ENCODE measurements around the gene CNTN6. TPM values are rescaled to one million over a fixed set of nuclear protein-coding genes. Genes with fewer than 3 reads are reported as not detected.

CNTN6 gene
- total RNA-seq, 2 experiments from 2014 or later: not detected

GRCh38 chr3:1179146-1179545 lies 86.3 kb downstream of the CNTN6 start:
- Mint-ChIP-seq H3K4me3 (no peak overlapping the region), H3K4me1 (ENCODE audit: low read depth) (no peaks in the 10 kb centered on the region), H3K27ac (no peak overlapping the region), H3K36me3 (ENCODE audit: low read depth) (no peaks in the 10 kb centered on the region), H3K27me3 (no peaks in the 10 kb centered on the region), H3K9me3 (peaks cover 5% of the 10 kb centered on the region)
- DNase-seq (no peak), ATAC-seq (no peak)
- intact Hi-C loops (cut with micrococcal nuclease): no loop called here
- POLR2A ChIA-PET: no interaction called here
- no peak for TF ChIP-seq CTCF (IDR thresholded peaks at IDR 0.05)
- CTCF ChIA-PET: no interaction called here

GRCh38 chr3:1183320-1184048 lies 90.7 kb downstream of the CNTN6 start:
- peaks cover 4% of the 10 kb centered on the region for H3K9me3 Mint-ChIP-seq
- DNase-seq (no peak), ATAC-seq (no peak)
- H3K27me3 Mint-ChIP-seq: no peaks in the 10 kb centered on the region
- no peaks in the 10 kb centered on the region for H3K36me3 Mint-ChIP-seq (ENCODE audit: low read depth)
- intact Hi-C loops (cut with micrococcal nuclease): no loop called here
- ChIA-PET CTCF (no interaction called here), POLR2A (no interaction called here)
- no peak overlapping the region for H3K4me3 Mint-ChIP-seq
- H3K4me1 Mint-ChIP-seq (ENCODE audit: low read depth): no peaks in the 10 kb centered on the region
- no peak overlapping the region for H3K27ac Mint-ChIP-seq
- no peak for TF ChIP-seq CTCF (IDR thresholded peaks at IDR 0.05)

- Mint-ChIP-seq H3K4me3 (no peak overlapping the region), H3K4me1 (ENCODE audit: low read depth) (no peaks in the 10 kb centered on the region), H3K27me3 (no peaks in the 10 kb centered on the region), H3K36me3 (ENCODE audit: low read depth) (no peaks in the 10 kb centered on the region), H3K27ac (no peak overlapping the region), H3K9me3 (no peaks in the 10 kb centered on the region)
- no peak for DNase-seq
- no peak for ATAC-seq
- ChIA-PET POLR2A (no interaction called here), CTCF (no interaction called here)
- intact Hi-C loops (cut with micrococcal nuclease): no loop called here
- TF ChIP-seq CTCF (IDR thresholded peaks at IDR 0.05): no peak
Measured at GRCh38 chr3:1190569-1190968, 97.7 kb downstream of the CNTN6 start.

- Mint-ChIP-seq H3K9me3 (no peaks in the 10 kb centered on the region), H3K27ac (no peak overlapping the region), H3K27me3 (no peaks in the 10 kb centered on the region), H3K4me1 (ENCODE audit: low read depth) (no peaks in the 10 kb centered on the region), H3K4me3 (no peak overlapping the region), H3K36me3 (ENCODE audit: low read depth) (no peaks in the 10 kb centered on the region)
- POLR2A ChIA-PET: no interaction called here
- DNase-seq (no peak), ATAC-seq (no peak)
- intact Hi-C loops (cut with micrococcal nuclease): no loop called here
- no peak for TF ChIP-seq CTCF (IDR thresholded peaks at IDR 0.05)
- CTCF ChIA-PET: no interaction called here
Measured at GRCh38 chr3:1191026-1191425, 98.2 kb downstream of the CNTN6 start.

- CTCF ChIA-PET: no interaction called here
- H3K27ac Mint-ChIP-seq: no peak overlapping the region
- TF ChIP-seq CTCF (IDR thresholded peaks at IDR 0.05): no peak
- ATAC-seq (no peak), DNase-seq (no peak)
- POLR2A ChIA-PET: interaction anchor here (0.6 kb wide), 1 partner anchor 49 kb away, joined by 5 read pairs; no protein-coding TSS in a partner anchor
- H3K9me3 Mint-ChIP-seq: peaks cover 2% of the 10 kb centered on the region
- no peak overlapping the region for H3K4me3 Mint-ChIP-seq
- no peaks in the 10 kb centered on the region for H3K27me3 Mint-ChIP-seq
- no peaks in the 10 kb centered on the region for H3K4me1 Mint-ChIP-seq (ENCODE audit: low read depth)
- intact Hi-C loops (cut with micrococcal nuclease): no loop called here
- H3K36me3 Mint-ChIP-seq (ENCODE audit: low read depth): no peaks in the 10 kb centered on the region
Measured at GRCh38 chr3:1195947-1196346, 103.1 kb downstream of the CNTN6 start.

Data from activated CD8-positive, alpha-beta T cell treated with anti-CD3 and anti-CD28 coated beads for 36 hours (primary cell).